Small intestine (tissue), 16 donors: ENCODE data around the gene CILP2. TPM values are rescaled to one million over a fixed set of nuclear protein-coding genes. Genes with fewer than 3 reads are reported as not detected.

Source experiments
- DNase-seq, 2 donors: peaks; one replicate each; pipeline versions ENCODE4 v3.0.0 to v3.0.0-alpha.2; 2013
- FAIRE-seq: peaks from 2 replicates; lab custom pipeline; 2012; peaks lifted over from hg19 to GRCh38; lab: Jason Lieb, UNC
- H3K27ac ChIP-seq, 3 donors: one replicate each; pipeline ENCODE4 v1.5.1; 2013; ENCODE audit warnings: low read length in 2 of 3, mild to moderate bottlenecking in 2 of 3, control low read depth in 1 of 3, inconsistent platforms in 1 of 3, low read depth in 1 of 3, moderate library complexity in 1 of 3
- H3K27me3 ChIP-seq, 3 donors: one replicate each; pipeline ENCODE4 v1.6.1; 2013; ENCODE audit warnings: low read length in 3 of 3, inconsistent platforms in 1 of 3; ENCODE audit not compliant: control insufficient read depth in 3 of 3, insufficient read depth in 3 of 3
- H3K36me3 ChIP-seq, 3 donors: one replicate each; pipeline ENCODE4 v1.6.1; 2013; ENCODE audit warnings: low read length in 3 of 3, inconsistent platforms in 1 of 3, low read depth in 1 of 3, mild to moderate bottlenecking in 1 of 3, moderate library complexity in 1 of 3; ENCODE audit not compliant: control insufficient read depth in 3 of 3, insufficient read depth in 2 of 3
- H3K4me1 ChIP-seq, 3 donors: one replicate each; pipeline ENCODE4 v1.6.1; 2013; ENCODE audit warnings: low read length in 2 of 3, inconsistent platforms in 1 of 3, low read depth in 1 of 3, mild to moderate bottlenecking in 1 of 3, moderate library complexity in 1 of 3; ENCODE audit not compliant: control insufficient read depth in 3 of 3, insufficient read depth in 2 of 3
- H3K4me3 ChIP-seq, 3 donors: one replicate each; pipeline ENCODE4 v1.5.1; 2013; ENCODE audit warnings: low read length in 3 of 3, control low read depth in 1 of 3, inconsistent platforms in 1 of 3, low read depth in 1 of 3, mild to moderate bottlenecking in 1 of 3, moderate library complexity in 1 of 3
- H3K9me3 ChIP-seq, 2 donors: one replicate each; pipeline ENCODE4 v1.6.1; 2013; ENCODE audit warnings: low read depth in 1 of 2, low read length in 1 of 2; ENCODE audit not compliant: control insufficient read depth in 2 of 2, insufficient read depth in 1 of 2
- WGBS, 3 donors: extraction: QIAGEN DNeasy Blood & Tissue Kit; methylation state at CpG; one replicate each; pipeline ENCODE4 v1.1.7; 2013; 5-methylcytosine and 5-hydroxymethylcytosine counted together
- long read RNA-seq, 10 donors: transcript quantifications; one replicate each; lab custom pipeline, GENCODE V29; 2026
- polyA plus RNA-seq, 4 donors: library from polyadenylated mRNA; stranded (reverse) in 3 of 4; unstranded in 1 of 4; fragments of 200-250 nt in 3 of 4; fragments of 120-200 nt in 1 of 4; gene quantifications; one replicate each; pipeline versions ENCODE4 v1.2.1 to v1.2.3, GENCODE V29; 2013
- donor health status: healthy with polysubstance abuse.
- donor health status: control.
- donor health status: control.
- donor health status: Bipolar disorder and iron deficiency.
- donor health status: healthy.

Gene CILP2
- polyA plus RNA-seq = under 1 TPM in 2 of 4 donors, not detected in 2; 0.09 to 0.13 TPM
- long read RNA-seq, donor 1 = 0 reads
- long read RNA-seq, donor 2 = 0 reads
- long read RNA-seq, donor 3 = 0 reads
- long read RNA-seq, donor 4 = 0 reads
- long read RNA-seq, donor 5 = 0 reads
- long read RNA-seq, donor 6 = 0 reads
- long read RNA-seq, donor 7 = 0 reads
- long read RNA-seq, donor 8 = 0 reads
- long read RNA-seq, donor 9 = 0 reads
- long read RNA-seq, donor 10 = 0 reads

GRCh38 chr19:19538061-19538784, at the start of gene CILP2:
Gene CILP2, plus strand, starts transcription at chr19:19538265. Its CDS starts 85 bp downstream, at chr19:19538350.
- FAIRE-seq = no peak
- Histone ChIP-seq H3K9me3 (no peaks in the 10 kb centered on the region), H3K27me3 (peaks cover 3 to 51% (median 5%) of the 10 kb centered on the region in 3 donors), H3K4me1 (peaks cover 2 to 7% (median 5%) of the 10 kb centered on the region in 3 donors), H3K4me3 (peak within 1 kb of the TSS in 1 of 3 donors; percentile 14), H3K27ac (no peak within 1 kb of the TSS), H3K36me3 (no peaks in the 10 kb centered on the region)
- 3 to 7% (median 4%) methylated on average over 39 to 56 of the region's 56 CpGs for WGBS, 3 donors
- DNase-seq = peak in 1 of 2 donors; percentile 45

GRCh38 chr19:19488875-19489690, 49.0 kb upstream of the CILP2 start:
- WGBS, 3 donors = 24 to 37% (median 33%) methylated on average over 14 of the region's 14 CpGs
- H3K4me1 ChIP-seq = peaks cover 8 to 44% (median 9%) of the 10 kb centered on the region in 3 donors
- peak; percentile 84 to 95 for DNase-seq
- FAIRE-seq = no peak
- no peaks in the 10 kb centered on the region for H3K9me3 ChIP-seq
- no peaks in the 10 kb centered on the region for H3K27me3 ChIP-seq
- H3K27ac ChIP-seq = peak overlapping the region; percentile 52 to 93 (median 73)
- no peak overlapping the region for H3K4me3 ChIP-seq
- H3K36me3 ChIP-seq = peaks cover 7 to 73% (median 13%) of the 10 kb centered on the region in 3 donors

- WGBS, 3 donors = 56 to 72% (median 57%) methylated on average over 9 of the region's 9 CpGs
- no peak overlapping the region for H3K4me3 ChIP-seq
- peak overlapping the region; percentile 52 to 93 (median 73) for H3K27ac ChIP-seq
- no peak for FAIRE-seq
- peaks cover 8 to 44% (median 9%) of the 10 kb centered on the region in 3 donors for H3K4me1 ChIP-seq
- peaks cover 13 to 76% (median 13%) of the 10 kb centered on the region in 3 donors for H3K36me3 ChIP-seq
- no peaks in the 10 kb centered on the region for H3K9me3 ChIP-seq
- DNase-seq = peak in 1 of 2 donors; percentile 28
- no peaks in the 10 kb centered on the region for H3K27me3 ChIP-seq
These were observed 48.3 kb upstream of the CILP2 start for GRCh38 chr19:19489804-19490204.

- no peaks in the 10 kb centered on the region for H3K27me3 ChIP-seq
- no peaks in the 10 kb centered on the region for H3K9me3 ChIP-seq
- H3K4me3 ChIP-seq = no peak overlapping the region
- H3K4me1 ChIP-seq = peaks cover 8 to 42% (median 9%) of the 10 kb centered on the region in 3 donors
- H3K36me3 ChIP-seq = peaks cover 13 to 75% (median 13%) of the 10 kb centered on the region in 3 donors
- 23 to 29% (median 27%) methylated on average over 20 of the region's 20 CpGs for WGBS, 3 donors
- H3K27ac ChIP-seq = peak overlapping the region; percentile 52 to 93 (median 73)
- FAIRE-seq (no peak), DNase-seq (peak; percentile 83 to 86)
These were observed 47.7 kb upstream of the CILP2 start for GRCh38 chr19:19490214-19490968.

GRCh38 chr19:19491321-19492025, 46.6 kb upstream of the CILP2 start:
- no peak for DNase-seq
- Histone ChIP-seq H3K27me3 (no peaks in the 10 kb centered on the region), H3K36me3 (peaks cover 13 to 74% (median 17%) of the 10 kb centered on the region in 3 donors), H3K9me3 (no peaks in the 10 kb centered on the region), H3K27ac (no peak overlapping the region), H3K4me3 (no peak overlapping the region), H3K4me1 (peaks cover 8 to 37% (median 9%) of the 10 kb centered on the region in 3 donors)
- no peak for FAIRE-seq
- WGBS, 3 donors = 82 to 91% (median 88%) methylated on average over 15 of the region's 15 CpGs

- no peak for FAIRE-seq
- Histone ChIP-seq H3K4me1 (peaks cover 8 to 30% (median 9%) of the 10 kb centered on the region in 3 donors), H3K36me3 (peaks cover 13 to 74% (median 17%) of the 10 kb centered on the region in 3 donors), H3K4me3 (no peak overlapping the region), H3K27ac (no peak overlapping the region), H3K9me3 (no peaks in the 10 kb centered on the region), H3K27me3 (no peaks in the 10 kb centered on the region)
- WGBS, 3 donors = 89 to 92% (median 90%) methylated on average over 21 of the region's 21 CpGs
- DNase-seq = no peak
These were observed 45.9 kb upstream of the CILP2 start for GRCh38 chr19:19492026-19492610.

- H3K27ac ChIP-seq = no peak overlapping the region
- WGBS, 3 donors = 88 to 91% (median 90%) methylated on average over 15 of the region's 15 CpGs
- H3K4me3 ChIP-seq = no peak overlapping the region
- peaks cover 0 to 13% (median 7%) of the 10 kb centered on the region in 3 donors for H3K4me1 ChIP-seq
- H3K36me3 ChIP-seq = peaks cover 21 to 84% (median 23%) of the 10 kb centered on the region in 3 donors
- no peak for DNase-seq
- no peaks in the 10 kb centered on the region for H3K9me3 ChIP-seq
- FAIRE-seq = no peak
- H3K27me3 ChIP-seq = no peaks in the 10 kb centered on the region
These were observed 44.1 kb upstream of the CILP2 start for GRCh38 chr19:19493841-19494546.
